Germinal center (tissue), 1 donor: Measurements from ENCODE around the gene TMEM123.

Experiments used
- DNase-seq: peaks from one replicate; pipeline ENCODE4 v3.0.0; 2012; ENCODE audit warnings: mixed read lengths, low spot score

The TMEM123 gene

GRCh38 chr11:102361086-102362031, 91.2 kb downstream of the TMEM123 start:
- DNase-seq, result peak; percentile 33

- no peak for DNase-seq
Observed at GRCh38 chr11:102360681-102361080, 91.9 kb downstream of the TMEM123 start.

GRCh38 chr11:102359372-102359771, 93.2 kb downstream of the TMEM123 start:
- DNase-seq, result no peak

GRCh38 chr11:102357116-102357515, 95.4 kb downstream of the TMEM123 start:
- no peak for DNase-seq

- DNase-seq, result no peak
Observed at GRCh38 chr11:102347462-102348370, 104.8 kb downstream of the TMEM123 start.

- DNase-seq, result peak; percentile 87
Observed at GRCh38 chr11:102346748-102347461, 105.7 kb downstream of the TMEM123 start, which contains the start of gene BIRC2. Gene BIRC2 (plus strand): TSS chr11:102347214. CDS start chr11:102349855, 2,641 bp downstream.

- no peak for DNase-seq
Observed at GRCh38 chr11:102346456-102346747, 106.2 kb downstream of the TMEM123 start.
